ENCODE measurements around the gene ELFN1.

ELFN1 gene

DNA sequence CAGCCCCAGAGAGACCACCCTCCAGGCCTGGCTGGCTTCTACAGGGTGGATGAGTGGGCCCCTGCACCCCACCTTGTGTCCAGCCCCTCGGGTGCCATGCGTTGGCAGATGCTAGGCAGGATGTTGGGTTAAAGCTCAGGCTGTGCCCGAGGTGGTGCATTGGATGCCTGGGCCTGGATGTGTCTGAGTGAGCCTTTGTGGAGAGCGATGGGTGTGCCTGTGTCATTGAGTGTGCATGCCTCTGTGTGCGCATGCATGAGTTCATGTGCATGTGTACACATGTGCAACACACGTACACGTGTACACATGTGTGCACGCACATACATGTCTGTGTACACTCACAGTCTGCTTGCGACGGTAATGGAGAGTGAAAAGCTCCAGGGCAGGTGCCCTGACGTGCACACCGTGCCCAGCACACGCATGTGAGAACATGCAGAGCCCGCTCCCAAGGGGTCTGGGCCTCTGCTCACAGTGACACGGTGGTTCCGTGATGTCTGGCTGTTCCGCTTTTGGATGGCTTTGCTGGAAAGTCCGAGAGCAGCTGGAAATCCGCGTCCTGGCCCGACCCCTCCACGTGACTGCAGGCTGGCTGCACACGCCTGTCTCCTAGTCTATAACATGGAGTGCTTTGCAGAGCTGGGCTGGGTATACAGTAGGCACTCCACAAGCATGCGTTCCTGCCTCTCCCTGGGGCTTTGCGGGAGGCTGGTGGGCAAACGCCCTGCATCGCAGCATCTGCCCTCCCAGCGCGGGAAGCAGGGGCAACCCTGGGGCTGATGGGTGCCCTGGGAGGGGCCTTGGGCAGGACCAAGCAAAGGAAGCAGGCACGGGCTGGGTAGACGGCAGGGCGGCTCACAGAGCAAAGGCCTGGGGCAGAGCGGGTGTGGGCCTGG, 36.9 kb downstream of the ELFN1 start:
- ChIA-PET CTCF (interaction anchor here (1.0 to 1.1 kb wide), 2 partner anchors 15 to 19 kb away, joined by 4 read pairs; no protein-coding TSS in a partner anchor), POLR2A (ENCODE audit: low non-redundant PET) (no interaction called here)
- TF ChIP-seq, protein P1, sequence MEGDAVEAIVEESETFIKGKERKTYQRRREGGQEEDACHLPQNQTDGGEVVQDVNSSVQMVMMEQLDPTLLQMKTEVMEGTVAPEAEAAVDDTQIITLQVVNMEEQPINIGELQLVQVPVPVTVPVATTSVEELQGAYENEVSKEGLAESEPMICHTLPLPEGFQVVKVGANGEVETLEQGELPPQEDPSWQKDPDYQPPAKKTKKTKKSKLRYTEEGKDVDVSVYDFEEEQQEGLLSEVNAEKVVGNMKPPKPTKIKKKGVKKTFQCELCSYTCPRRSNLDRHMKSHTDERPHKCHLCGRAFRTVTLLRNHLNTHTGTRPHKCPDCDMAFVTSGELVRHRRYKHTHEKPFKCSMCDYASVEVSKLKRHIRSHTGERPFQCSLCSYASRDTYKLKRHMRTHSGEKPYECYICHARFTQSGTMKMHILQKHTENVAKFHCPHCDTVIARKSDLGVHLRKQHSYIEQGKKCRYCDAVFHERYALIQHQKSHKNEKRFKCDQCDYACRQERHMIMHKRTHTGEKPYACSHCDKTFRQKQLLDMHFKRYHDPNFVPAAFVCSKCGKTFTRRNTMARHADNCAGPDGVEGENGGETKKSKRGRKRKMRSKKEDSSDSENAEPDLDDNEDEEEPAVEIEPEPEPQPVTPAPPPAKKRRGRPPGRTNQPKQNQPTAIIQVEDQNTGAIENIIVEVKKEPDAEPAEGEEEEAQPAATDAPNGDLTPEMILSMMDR (conservative IDR thresholded peaks at IDR 0.05; ENCODE audit: low read depth): no peak
- no peak overlapping the region for H3K27ac ChIP-seq
- DNase-seq (ENCODE audit: low spot score): no peak

DNA sequence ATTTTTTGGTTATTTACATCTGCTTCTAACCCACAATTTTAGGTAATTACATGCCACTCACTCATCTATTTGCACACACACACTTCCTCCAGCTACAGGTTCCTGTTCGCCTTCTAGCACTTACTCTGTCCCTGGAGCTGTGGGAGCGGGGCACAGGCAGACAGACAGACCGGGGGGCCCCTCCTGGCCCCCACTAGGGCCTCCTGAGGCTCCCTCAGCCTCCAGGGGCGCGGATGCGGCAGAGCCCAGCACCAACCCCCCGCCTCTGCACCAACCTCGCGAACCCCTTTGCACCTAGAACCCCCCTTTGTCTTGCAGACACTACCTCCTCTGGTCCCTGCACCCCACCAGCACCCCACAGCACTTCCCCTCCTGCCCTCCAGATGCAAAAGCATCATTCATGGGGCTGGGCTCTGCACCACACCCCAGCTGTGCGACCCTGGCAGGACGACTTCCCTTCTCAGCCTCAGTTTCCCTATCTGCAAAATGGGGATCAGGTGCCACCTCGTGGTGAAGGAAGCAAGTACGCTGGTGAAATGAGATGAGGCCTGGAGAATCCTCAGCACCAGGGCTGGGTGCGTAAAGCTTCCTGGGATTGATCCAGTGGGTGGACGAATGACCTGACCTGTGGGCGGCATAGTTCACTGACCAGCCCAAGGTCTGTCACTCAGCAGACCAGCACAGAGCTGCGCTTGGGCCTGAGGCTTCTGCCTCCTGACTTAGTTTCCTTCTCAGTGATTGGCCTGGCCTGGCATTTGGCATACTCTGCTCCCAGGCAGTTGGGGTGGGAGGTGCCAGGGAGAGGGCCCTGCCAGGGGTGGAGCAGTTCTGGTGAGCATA, 37.9 kb downstream of the ELFN1 start:
- TF ChIP-seq, protein P1 (conservative IDR thresholded peaks at IDR 0.05; ENCODE audit: low read depth): peak; percentile 32
- ChIA-PET CTCF (interaction anchor here (1.0 to 1.3 kb wide), 3 partner anchors 16 to 44 kb away, joined by 4 read pairs; no protein-coding TSS in a partner anchor), POLR2A (ENCODE audit: low non-redundant PET) (no interaction called here)
- DNase-seq (ENCODE audit: low spot score): no peak
- no peak overlapping the region for H3K27ac ChIP-seq

DNA sequence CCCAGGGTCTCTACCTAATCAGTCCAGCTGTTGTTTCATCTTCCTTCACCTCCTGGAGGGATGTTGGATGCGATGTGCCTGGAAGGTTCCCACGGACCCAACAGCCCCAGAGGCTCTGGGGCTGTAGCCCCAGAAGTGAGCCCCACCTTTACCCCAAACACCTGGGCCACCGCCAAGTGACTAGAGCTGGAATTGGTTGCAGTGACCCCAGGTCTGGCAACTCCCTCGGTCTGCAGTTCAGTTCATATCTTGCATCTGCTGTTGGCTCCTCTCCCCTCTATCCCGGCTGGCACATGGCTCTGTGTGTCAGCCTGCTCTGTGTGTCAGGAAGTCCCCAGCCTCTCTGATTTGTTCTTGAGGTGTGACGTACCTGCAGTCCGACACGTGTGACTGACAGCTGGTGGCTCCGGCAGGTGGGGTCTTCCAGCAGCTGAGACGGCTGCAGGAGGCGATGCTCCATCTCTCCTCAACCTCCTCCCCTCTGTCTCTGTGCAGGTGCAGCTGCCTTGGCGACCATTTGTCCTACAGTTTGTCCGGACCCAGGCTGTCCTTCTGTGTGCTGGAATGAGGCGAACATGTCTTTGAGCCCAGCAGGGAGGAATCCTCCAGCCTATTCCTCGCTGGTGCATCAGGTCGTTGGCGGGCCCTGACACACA, 38.6 kb downstream of the ELFN1 start:
- CTCF ChIA-PET: interaction anchor here (1.3 kb wide), 1 partner anchor 44 kb away, joined by 4 read pairs; no protein-coding TSS in a partner anchor
- DNase-seq (ENCODE audit: low spot score): no peak

DNA sequence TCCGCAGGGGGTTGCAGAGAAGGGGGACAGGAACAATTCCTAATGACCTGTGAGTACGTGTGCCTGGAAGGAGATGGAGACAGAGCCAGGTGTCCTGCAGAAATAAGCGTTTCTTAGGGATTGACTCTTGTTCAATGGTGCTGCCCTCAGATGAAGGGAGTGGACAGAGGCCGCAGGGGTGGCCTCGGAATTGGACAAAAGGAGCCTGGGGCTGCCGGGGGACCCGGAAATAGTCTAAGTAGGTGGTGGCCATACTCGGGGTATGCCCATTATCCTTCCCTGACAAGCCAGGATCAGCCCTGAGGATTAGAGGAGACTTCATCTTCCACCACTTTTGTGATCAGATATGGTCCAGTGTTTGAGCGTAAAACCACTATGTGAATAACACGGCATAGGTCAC, 39.2 kb downstream of the ELFN1 start:
- ChIA-PET CTCF (no interaction called here), POLR2A (ENCODE audit: low non-redundant PET) (no interaction called here)
- TF ChIP-seq, protein P1 (conservative IDR thresholded peaks at IDR 0.05; ENCODE audit: low read depth): no peak
- DNase-seq (ENCODE audit: low spot score): no peak
- H3K27ac ChIP-seq: no peak overlapping the region

More for the DNA sequence above, 38.6 kb downstream of the ELFN1 start:
- H3K27ac ChIP-seq: no peak overlapping the region
- TF ChIP-seq, protein P1 (conservative IDR thresholded peaks at IDR 0.05; ENCODE audit: low read depth): no peak
- POLR2A ChIA-PET (ENCODE audit: low non-redundant PET): no interaction called here

DNA sequence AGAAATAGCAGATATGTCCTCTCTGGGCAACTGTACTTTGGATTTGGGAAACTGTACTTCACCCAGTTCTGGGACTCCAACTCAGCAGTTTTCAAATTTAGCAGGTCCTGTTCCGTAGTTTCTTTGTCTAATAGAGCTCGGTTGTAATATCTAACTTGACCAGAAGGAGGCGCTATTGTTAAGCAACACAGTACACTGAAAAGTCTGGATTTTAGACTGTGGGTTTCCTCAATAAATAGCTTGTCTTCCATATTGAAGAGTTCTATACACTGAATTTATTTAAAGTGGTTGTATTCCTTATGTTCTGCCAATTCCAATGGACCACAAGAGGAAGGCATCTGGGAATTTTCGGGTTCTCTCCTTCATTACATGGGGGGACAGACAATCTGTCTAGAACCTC, 39.8 kb downstream of the ELFN1 start:
- ChIA-PET CTCF (interaction anchor here (0.6 to 0.7 kb wide), 2 partner anchors 450 to 517 kb away, joined by 3 to 4 read pairs; no protein-coding TSS in a partner anchor), POLR2A (ENCODE audit: low non-redundant PET) (no interaction called here)
- no peak overlapping the region for H3K27ac ChIP-seq
- no peak for DNase-seq (ENCODE audit: low spot score)
- TF ChIP-seq, protein P1 (conservative IDR thresholded peaks at IDR 0.05; ENCODE audit: low read depth): no peak

DNA sequence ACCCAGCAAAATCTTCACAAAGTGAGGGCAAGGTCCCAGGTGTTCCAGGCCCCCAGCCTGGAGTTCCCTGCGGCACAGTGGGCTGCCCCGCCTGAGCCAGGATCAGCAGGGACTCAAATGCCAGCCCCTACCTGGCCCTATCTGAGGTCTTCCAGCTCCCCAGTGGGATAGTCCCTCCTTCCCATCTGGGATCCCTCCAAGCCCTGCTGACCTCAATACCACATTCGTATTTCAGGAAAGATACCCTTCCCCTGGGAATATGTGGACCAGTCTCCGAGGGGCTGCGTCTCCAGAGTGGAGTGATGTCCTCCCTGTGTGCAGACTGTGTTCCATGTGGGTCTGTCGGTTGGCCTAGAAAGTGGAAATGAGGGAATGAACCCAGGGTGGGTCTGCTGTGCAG, 40.9 kb downstream of the ELFN1 start:
- ChIA-PET POLR2A (ENCODE audit: low non-redundant PET) (no interaction called here), CTCF (no interaction called here)
- no peak for DNase-seq (ENCODE audit: low spot score)
- TF ChIP-seq, protein P1 (conservative IDR thresholded peaks at IDR 0.05; ENCODE audit: low read depth): no peak
- H3K27ac ChIP-seq: no peak overlapping the region

Measured in RWPE1 (cell line).